ENCODE measurements around the gene NWD2. TPM values are rescaled to one million over a fixed set of nuclear protein-coding genes. Genes with fewer than 3 reads are reported as not detected.

Gene NWD2
- total RNA-seq, 1 experiment from 2014 or later, result not detected

GRCh38 chr4:37392521-37393255 lies 148.1 kb downstream of the NWD2 start:
- Histone ChIP-seq H3K23ac (ENCODE audit: insufficient read length, low read depth, low read length) (no peak overlapping the region), H2AK5ac (ENCODE audit: insufficient read length, low read length) (no peak overlapping the region), H3K4me2 (ENCODE audit: insufficient read depth, insufficient read length, low read length) (no peak overlapping the region), H2BK120ac (ENCODE audit: low read depth, low read length, poor library complexity, severe bottlenecking) (no peak overlapping the region), H3K4me1 (ENCODE audit: insufficient read depth, low read length) (no peaks in the 10 kb centered on the region), H4K5ac (ENCODE audit: insufficient read length, low read depth, low read length) (no peak overlapping the region), H3K9me3 (ENCODE audit: control insufficient read depth, low read depth, low read length) (no peaks in the 10 kb centered on the region), H3K79me1 (ENCODE audit: insufficient read depth, low read depth, low read length, poor library complexity, severe bottlenecking) (no peaks in the 10 kb centered on the region), H3K14ac (ENCODE audit: insufficient read depth, low read length) (no peak overlapping the region), H3K79me2 (ENCODE audit: insufficient read depth, low read length) (no peaks in the 10 kb centered on the region), H2AFZ (ENCODE audit: low read length) (no peak overlapping the region), H2BK15ac (ENCODE audit: low read depth, low read length) (no peak overlapping the region), H3K4ac (ENCODE audit: low read depth, low read length) (no peak overlapping the region), H2BK12ac (ENCODE audit: insufficient read length, low read depth, low read length) (no peak overlapping the region), H4K8ac (replicated peaks; ENCODE audit: insufficient read length, low read depth, low read length) (no peak overlapping the region), H3K27me3 (ENCODE audit: insufficient read depth, low read length) (no peaks in the 10 kb centered on the region), H2BK20ac (ENCODE audit: low read depth, low read length, poor library complexity, severe bottlenecking) (no peak overlapping the region), H3K23me2 (ENCODE audit: insufficient read length, low read depth, low read length, poor library complexity, severe bottlenecking) (no peaks in the 10 kb centered on the region), H3K27ac (ENCODE audit: insufficient read length, low read depth, low read length) (no peak overlapping the region), H4K91ac (ENCODE audit: insufficient read length, low read depth, low read length) (no peak overlapping the region), H3K18ac (ENCODE audit: insufficient read length, low read depth, low read length) (no peak overlapping the region), H4K20me1 (ENCODE audit: control insufficient read depth, insufficient read depth, insufficient read length) (no peaks in the 10 kb centered on the region), H3K9ac (ENCODE audit: extremely low read depth, insufficient read length, low read length) (no peak overlapping the region), H3T11ph (ENCODE audit: low read length) (no peak overlapping the region), H2BK5ac (ENCODE audit: insufficient read length, low read length) (no peak overlapping the region), H3K56ac (ENCODE audit: insufficient read length, low read depth, low read length) (no peak overlapping the region)
- H3K27ac Mint-ChIP-seq, result no peak overlapping the region
- no peaks in the 10 kb centered on the region; a peak in 3 of 5 replicates for H3K9me3 Mint-ChIP-seq
- no peak for TF ChIP-seq CTCF (conservative IDR thresholded peaks at IDR 0.05)
- DNase-seq, result no peak
- H3K4me3 Mint-ChIP-seq, result no peak overlapping the region
- H3K4me1 Mint-ChIP-seq, result peaks cover 10 to 22% of the 10 kb centered on the region in 2 experiments
- H3K27me3 Mint-ChIP-seq (ENCODE audit: low read depth), result no peaks in the 10 kb centered on the region
- no CpG with 5 or more reads among the region's 9 CpGs for WGBS (ENCODE audit: extremely low coverage, insufficient read length, low lambda C conversion rate)
- no peaks in the 10 kb centered on the region for H3K36me3 Mint-ChIP-seq (ENCODE audit: insufficient read depth in 1 of 3, low read depth in 3 of 3)

All from H9 (cell line).